HepG2 (cell line): ENCODE measurements around the gene CDK8. TPM values are rescaled to one million over a fixed set of nuclear protein-coding genes. Genes with fewer than 3 reads are reported as not detected.

Experiments used
- GZF1 ChIP-seq: sonication (generic); formaldehyde crosslinking; IDR thresholded peaks from 2 replicates; pipeline ENCODE4 v1.5.1; 2020; ENCODE audit warnings: mild to moderate bottlenecking, missing genetic modification reagents
- PAWR ChIP-seq: sonication (generic); formaldehyde crosslinking; IDR thresholded peaks from 2 replicates; pipeline ENCODE4 v1.4.0; 2020; ENCODE audit warnings: missing genetic modification reagents, mild to moderate bottlenecking, borderline replicate concordance
- YEATS4 ChIP-seq: sonication (generic); formaldehyde crosslinking; IDR thresholded peaks from 2 replicates; pipeline ENCODE4 v1.4.0; 2020; ENCODE audit warnings: missing genetic modification reagents, borderline replicate concordance
- ZNF207 ChIP-seq: fragments of 450-650 bp; IDR thresholded peaks from 2 replicates; pipeline ENCODE4 v1.6.1; 2016; ENCODE audit warnings: antibody characterized with exemption, borderline replicate concordance
- ZNF432 ChIP-seq: sonication (generic); formaldehyde crosslinking; IDR thresholded peaks from 2 replicates; pipeline ENCODE4 v1.5.0; 2020; ENCODE audit warnings: missing genetic modification reagents, mild to moderate bottlenecking, borderline replicate concordance
- ZNF577 ChIP-seq: sonication (generic); formaldehyde crosslinking; IDR thresholded peaks from 2 replicates; pipeline ENCODE4 v1.4.0; 2020; ENCODE audit warnings: mild to moderate bottlenecking, low read depth, missing genetic modification reagents, borderline replicate concordance
- polyA plus RNA-seq, 8 experiments: library from polyadenylated mRNA; depleted of rRNA in 3 of 8; stranded (reverse) in 7 of 8; unstranded in 1 of 8; fragments of >200 nt; fragmentation: Illumina TruSeq in 4 of 8; extraction: Trizol in 4 of 8; gene quantifications; 2 replicates each; pipeline versions ENCODE4 v1.2.1 to v1.2.3, GENCODE V29; 2011 to 2016; ENCODE audit warnings: low read depth in 4 of 8, missing spikeins in 1 of 8, mixed read lengths in 1 of 8; ENCODE audit not compliant: insufficient read depth in 1 of 8
- total RNA-seq, 5 experiments: library from RNA; depleted of rRNA; stranded (reverse); fragments of >200 nt; fragmentation: Illumina TruSeq; extraction: Trizol; gene quantifications; 2 replicates each; pipeline ENCODE4 v1.2.3, GENCODE V29; 2016; ENCODE audit warnings: low read depth in 1 of 5
- TF ChIP-seq, protein P1 (sequence below): sonication (generic); formaldehyde crosslinking; IDR thresholded peaks from 2 replicates; pipeline ENCODE4 v1.4.0; 2020; ENCODE audit warnings: missing genetic modification reagents
- TF ChIP-seq, protein P2 (sequence below): sonication (generic); formaldehyde crosslinking; IDR thresholded peaks from 2 replicates; pipeline ENCODE4 v1.9.0; 2021; ENCODE audit warnings: mild to moderate bottlenecking, missing genetic modification reagents
- TF ChIP-seq, protein P3 (sequence below): sonication (generic); formaldehyde crosslinking; IDR thresholded peaks from 2 replicates; pipeline ENCODE4 v1.4.0; 2020; ENCODE audit warnings: missing genetic modification reagents
- TF ChIP-seq, protein P4 (sequence below): sonication (generic); formaldehyde crosslinking; IDR thresholded peaks from 2 replicates; pipeline ENCODE4 v1.8.1; 2022; ENCODE audit warnings: mild to moderate bottlenecking, missing genetic modification reagents
- TF ChIP-seq, protein P5 (sequence below): sonication (generic); formaldehyde crosslinking; conservative IDR thresholded peaks from 2 replicates; pipeline ENCODE4 v1.8.1; 2023; ENCODE audit warnings: missing genetic modification reagents

Gene CDK8
- total and polyA plus RNA-seq, 2 of the 13 experiments (the other 11 are each of a cell fraction or from before 2014, with no cell fraction given) = 15.8 to 16.4 TPM

DNA sequence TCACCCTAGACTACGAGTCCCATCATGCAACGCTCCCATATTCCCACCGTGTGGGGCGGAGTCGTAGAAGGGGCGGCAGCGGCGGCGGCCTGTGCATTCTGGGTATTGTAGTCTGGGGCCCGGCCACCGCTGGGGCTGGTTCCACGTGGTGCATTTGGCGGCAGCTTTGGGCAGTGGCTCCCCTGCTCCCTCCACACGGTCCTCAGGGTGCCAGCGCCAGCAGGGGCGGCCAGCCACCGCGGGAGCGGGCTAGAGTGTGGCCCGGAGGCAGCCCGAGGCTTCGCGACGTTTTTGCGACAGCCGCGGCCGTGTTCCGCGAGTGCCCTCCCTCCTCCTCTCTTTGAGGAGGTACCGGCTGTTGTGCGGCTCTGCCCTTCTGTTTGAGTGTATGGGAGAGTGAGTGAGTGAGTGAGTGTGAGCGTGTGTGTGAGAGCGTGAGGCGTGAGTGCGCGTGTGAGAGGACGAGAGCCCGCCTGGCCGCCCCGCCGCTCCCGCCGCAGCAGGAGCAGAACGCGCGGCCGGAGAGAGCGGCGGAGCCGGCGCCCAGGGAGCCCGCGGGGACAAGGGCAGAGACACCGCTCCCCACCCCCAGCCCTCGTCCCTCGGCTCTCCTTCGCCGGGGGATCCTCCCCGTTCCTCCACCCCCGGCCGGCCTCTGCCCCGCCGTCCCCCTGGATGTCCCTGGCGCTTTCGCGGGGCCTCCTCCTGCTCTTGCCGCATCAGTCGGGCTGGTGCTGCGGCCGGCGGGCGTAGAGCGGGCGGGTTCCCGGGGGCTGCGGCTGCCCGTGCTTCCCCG lies at the start of gene CDK8 (continued):
- TF ChIP-seq, protein P1, sequence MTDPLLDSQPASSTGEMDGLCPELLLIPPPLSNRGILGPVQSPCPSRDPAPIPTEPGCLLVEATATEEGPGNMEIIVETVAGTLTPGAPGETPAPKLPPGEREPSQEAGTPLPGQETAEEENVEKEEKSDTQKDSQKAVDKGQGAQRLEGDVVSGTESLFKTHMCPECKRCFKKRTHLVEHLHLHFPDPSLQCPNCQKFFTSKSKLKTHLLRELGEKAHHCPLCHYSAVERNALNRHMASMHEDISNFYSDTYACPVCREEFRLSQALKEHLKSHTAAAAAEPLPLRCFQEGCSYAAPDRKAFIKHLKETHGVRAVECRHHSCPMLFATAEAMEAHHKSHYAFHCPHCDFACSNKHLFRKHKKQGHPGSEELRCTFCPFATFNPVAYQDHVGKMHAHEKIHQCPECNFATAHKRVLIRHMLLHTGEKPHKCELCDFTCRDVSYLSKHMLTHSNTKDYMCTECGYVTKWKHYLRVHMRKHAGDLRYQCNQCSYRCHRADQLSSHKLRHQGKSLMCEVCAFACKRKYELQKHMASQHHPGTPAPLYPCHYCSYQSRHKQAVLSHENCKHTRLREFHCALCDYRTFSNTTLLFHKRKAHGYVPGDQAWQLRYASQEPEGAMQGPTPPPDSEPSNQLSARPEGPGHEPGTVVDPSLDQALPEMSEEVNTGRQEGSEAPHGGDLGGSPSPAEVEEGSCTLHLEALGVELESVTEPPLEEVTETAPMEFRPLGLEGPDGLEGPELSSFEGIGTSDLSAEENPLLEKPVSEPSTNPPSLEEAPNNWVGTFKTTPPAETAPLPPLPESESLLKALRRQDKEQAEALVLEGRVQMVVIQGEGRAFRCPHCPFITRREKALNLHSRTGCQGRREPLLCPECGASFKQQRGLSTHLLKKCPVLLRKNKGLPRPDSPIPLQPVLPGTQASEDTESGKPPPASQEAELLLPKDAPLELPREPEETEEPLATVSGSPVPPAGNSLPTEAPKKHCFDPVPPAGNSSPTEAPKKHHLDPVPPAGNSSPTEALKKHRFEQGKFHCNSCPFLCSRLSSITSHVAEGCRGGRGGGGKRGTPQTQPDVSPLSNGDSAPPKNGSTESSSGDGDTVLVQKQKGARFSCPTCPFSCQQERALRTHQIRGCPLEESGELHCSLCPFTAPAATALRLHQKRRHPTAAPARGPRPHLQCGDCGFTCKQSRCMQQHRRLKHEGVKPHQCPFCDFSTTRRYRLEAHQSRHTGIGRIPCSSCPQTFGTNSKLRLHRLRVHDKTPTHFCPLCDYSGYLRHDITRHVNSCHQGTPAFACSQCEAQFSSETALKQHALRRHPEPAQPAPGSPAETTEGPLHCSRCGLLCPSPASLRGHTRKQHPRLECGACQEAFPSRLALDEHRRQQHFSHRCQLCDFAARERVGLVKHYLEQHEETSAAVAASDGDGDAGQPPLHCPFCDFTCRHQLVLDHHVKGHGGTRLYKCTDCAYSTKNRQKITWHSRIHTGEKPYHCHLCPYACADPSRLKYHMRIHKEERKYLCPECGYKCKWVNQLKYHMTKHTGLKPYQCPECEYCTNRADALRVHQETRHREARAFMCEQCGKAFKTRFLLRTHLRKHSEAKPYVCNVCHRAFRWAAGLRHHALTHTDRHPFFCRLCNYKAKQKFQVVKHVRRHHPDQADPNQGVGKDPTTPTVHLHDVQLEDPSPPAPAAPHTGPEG = no peak
- TF ChIP-seq ZNF432 (CRISPR knock-in tag) = no peak
- no peak for TF ChIP-seq ZNF207
- no peak for TF ChIP-seq PAWR (CRISPR knock-in tag)
- TF ChIP-seq GZF1 (CRISPR knock-in tag) = no peak
- TF ChIP-seq, protein P2, sequence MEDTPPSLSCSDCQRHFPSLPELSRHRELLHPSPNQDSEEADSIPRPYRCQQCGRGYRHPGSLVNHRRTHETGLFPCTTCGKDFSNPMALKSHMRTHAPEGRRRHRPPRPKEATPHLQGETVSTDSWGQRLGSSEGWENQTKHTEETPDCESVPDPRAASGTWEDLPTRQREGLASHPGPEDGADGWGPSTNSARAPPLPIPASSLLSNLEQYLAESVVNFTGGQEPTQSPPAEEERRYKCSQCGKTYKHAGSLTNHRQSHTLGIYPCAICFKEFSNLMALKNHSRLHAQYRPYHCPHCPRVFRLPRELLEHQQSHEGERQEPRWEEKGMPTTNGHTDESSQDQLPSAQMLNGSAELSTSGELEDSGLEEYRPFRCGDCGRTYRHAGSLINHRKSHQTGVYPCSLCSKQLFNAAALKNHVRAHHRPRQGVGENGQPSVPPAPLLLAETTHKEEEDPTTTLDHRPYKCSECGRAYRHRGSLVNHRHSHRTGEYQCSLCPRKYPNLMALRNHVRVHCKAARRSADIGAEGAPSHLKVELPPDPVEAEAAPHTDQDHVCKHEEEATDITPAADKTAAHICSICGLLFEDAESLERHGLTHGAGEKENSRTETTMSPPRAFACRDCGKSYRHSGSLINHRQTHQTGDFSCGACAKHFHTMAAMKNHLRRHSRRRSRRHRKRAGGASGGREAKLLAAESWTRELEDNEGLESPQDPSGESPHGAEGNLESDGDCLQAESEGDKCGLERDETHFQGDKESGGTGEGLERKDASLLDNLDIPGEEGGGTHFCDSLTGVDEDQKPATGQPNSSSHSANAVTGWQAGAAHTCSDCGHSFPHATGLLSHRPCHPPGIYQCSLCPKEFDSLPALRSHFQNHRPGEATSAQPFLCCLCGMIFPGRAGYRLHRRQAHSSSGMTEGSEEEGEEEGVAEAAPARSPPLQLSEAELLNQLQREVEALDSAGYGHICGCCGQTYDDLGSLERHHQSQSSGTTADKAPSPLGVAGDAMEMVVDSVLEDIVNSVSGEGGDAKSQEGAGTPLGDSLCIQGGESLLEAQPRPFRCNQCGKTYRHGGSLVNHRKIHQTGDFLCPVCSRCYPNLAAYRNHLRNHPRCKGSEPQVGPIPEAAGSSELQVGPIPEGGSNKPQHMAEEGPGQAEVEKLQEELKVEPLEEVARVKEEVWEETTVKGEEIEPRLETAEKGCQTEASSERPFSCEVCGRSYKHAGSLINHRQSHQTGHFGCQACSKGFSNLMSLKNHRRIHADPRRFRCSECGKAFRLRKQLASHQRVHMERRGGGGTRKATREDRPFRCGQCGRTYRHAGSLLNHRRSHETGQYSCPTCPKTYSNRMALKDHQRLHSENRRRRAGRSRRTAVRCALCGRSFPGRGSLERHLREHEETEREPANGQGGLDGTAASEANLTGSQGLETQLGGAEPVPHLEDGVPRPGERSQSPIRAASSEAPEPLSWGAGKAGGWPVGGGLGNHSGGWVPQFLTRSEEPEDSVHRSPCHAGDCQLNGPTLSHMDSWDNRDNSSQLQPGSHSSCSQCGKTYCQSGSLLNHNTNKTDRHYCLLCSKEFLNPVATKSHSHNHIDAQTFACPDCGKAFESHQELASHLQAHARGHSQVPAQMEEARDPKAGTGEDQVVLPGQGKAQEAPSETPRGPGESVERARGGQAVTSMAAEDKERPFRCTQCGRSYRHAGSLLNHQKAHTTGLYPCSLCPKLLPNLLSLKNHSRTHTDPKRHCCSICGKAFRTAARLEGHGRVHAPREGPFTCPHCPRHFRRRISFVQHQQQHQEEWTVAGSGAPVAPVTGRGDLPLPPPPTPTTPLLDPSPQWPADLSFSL (CRISPR knock-in tag) = no peak; the same call in 1 of the 2 replicates
- TF ChIP-seq, protein P3, sequence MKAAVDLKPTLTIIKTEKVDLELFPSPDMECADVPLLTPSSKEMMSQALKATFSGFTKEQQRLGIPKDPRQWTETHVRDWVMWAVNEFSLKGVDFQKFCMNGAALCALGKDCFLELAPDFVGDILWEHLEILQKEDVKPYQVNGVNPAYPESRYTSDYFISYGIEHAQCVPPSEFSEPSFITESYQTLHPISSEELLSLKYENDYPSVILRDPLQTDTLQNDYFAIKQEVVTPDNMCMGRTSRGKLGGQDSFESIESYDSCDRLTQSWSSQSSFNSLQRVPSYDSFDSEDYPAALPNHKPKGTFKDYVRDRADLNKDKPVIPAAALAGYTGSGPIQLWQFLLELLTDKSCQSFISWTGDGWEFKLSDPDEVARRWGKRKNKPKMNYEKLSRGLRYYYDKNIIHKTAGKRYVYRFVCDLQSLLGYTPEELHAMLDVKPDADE (CRISPR knock-in tag) = no peak
- TF ChIP-seq, protein P4, sequence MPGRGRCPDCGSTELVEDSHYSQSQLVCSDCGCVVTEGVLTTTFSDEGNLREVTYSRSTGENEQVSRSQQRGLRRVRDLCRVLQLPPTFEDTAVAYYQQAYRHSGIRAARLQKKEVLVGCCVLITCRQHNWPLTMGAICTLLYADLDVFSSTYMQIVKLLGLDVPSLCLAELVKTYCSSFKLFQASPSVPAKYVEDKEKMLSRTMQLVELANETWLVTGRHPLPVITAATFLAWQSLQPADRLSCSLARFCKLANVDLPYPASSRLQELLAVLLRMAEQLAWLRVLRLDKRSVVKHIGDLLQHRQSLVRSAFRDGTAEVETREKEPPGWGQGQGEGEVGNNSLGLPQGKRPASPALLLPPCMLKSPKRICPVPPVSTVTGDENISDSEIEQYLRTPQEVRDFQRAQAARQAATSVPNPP (CRISPR knock-in tag) = no peak
- TF ChIP-seq, protein P5, sequence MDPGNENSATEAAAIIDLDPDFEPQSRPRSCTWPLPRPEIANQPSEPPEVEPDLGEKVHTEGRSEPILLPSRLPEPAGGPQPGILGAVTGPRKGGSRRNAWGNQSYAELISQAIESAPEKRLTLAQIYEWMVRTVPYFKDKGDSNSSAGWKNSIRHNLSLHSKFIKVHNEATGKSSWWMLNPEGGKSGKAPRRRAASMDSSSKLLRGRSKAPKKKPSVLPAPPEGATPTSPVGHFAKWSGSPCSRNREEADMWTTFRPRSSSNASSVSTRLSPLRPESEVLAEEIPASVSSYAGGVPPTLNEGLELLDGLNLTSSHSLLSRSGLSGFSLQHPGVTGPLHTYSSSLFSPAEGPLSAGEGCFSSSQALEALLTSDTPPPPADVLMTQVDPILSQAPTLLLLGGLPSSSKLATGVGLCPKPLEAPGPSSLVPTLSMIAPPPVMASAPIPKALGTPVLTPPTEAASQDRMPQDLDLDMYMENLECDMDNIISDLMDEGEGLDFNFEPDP = no peak
- TF ChIP-seq YEATS4 = no peak; the same call in 1 of the 2 replicates
- TF ChIP-seq ZNF577 (CRISPR knock-in tag) = no peak
